HEK293 (cell line): Measurements from ENCODE around the gene PCDH10.
"Not testable (repeated sequence)": the region's sequence is repeated elsewhere in the genome, so short reads cannot be mapped to it uniquely, and the experiment has no call there.

Experiments
- CTCF ChIA-PET: fragments of 350-600 bp; formaldehyde crosslinking; extraction: SDS; loops from one replicate; lab custom pipeline; 2021; ENCODE audit warnings: antibody characterized with exemption; lab: Yijun Ruan, JAX
- POLR2A ChIA-PET: fragments of 300-600 bp; formaldehyde crosslinking; extraction: SDS; loops from one replicate; lab custom pipeline; 2020; ENCODE audit warnings: antibody characterized with exemption, inconsistent platforms; lab: Yijun Ruan, JAX
- H3K27ac ChIP-seq: fragments of 200-500 bp; sonication (Bioruptor generic); 2 replicates; pipeline ENCODE4 v1.5.1; 2014; ENCODE audit warnings: low read depth, low read length, control low read depth, inconsistent platforms; ENCODE audit errors: extremely low read depth
- H3K36me3 ChIP-seq, 2 experiments: fragments of 200-500 bp in 1 of 2; sonication (Bioruptor generic) in 1 of 2; 1 replicate in 1 of 2; 2 replicates in 1 of 2; pipeline ENCODE4 v1.5.1; 2014 to 2017; ENCODE audit warnings: inconsistent platforms in 2 of 2, low read length in 2 of 2; ENCODE audit not compliant: control insufficient read depth in 2 of 2, insufficient read depth in 1 of 2
- H3K4me1 ChIP-seq: fragments of 200-500 bp; sonication (Bioruptor generic); 2 replicates; pipeline ENCODE4 v1.5.1; 2014; ENCODE audit warnings: mild to moderate bottlenecking, low read length, inconsistent platforms; ENCODE audit not compliant: control insufficient read depth, insufficient read depth
- H3K4me3 ChIP-seq: 2 replicates; pipeline ENCODE4 v1.5.1; 2011; ENCODE audit warnings: low read depth, mild to moderate bottlenecking, control low read depth, low read length, moderate library complexity
- H3K9me3 ChIP-seq: fragments of 200-500 bp; sonication (Bioruptor generic); 2 replicates; pipeline ENCODE4 v1.5.1; 2014; ENCODE audit warnings: low read depth, low read length, inconsistent platforms; ENCODE audit not compliant: control insufficient read depth, insufficient read depth
- GFI1B ChIP-seq: fragments of 450-650 bp; formaldehyde crosslinking; IDR thresholded peaks from 2 replicates; pipeline ENCODE4 v1.5.1; 2016; ENCODE audit warnings: missing biosample characterization, missing genetic modification characterization
- HOXA7 ChIP-seq: sonication (generic); formaldehyde crosslinking; IDR thresholded peaks from 2 replicates; pipeline ENCODE4 v1.8.1; 2022; ENCODE audit warnings: missing genetic modification reagents, borderline replicate concordance
- HOXC10 ChIP-seq: sonication (generic); formaldehyde crosslinking; IDR thresholded peaks from 2 replicates; pipeline ENCODE4 v1.8.1; 2023; ENCODE audit warnings: mild to moderate bottlenecking, missing genetic modification reagents
- KLF8 ChIP-seq: fragments of 450-650 bp; formaldehyde crosslinking; IDR thresholded peaks from 2 replicates; pipeline ENCODE4 v1.5.1; 2016; ENCODE audit warnings: missing biosample characterization, missing genetic modification characterization
- SETDB1 ChIP-seq: IDR thresholded peaks from one replicate; pipeline ENCODE4 v1.6.1; 2017; ENCODE audit warnings: mild to moderate bottlenecking, low read length, moderate library complexity, mixed read lengths; ENCODE audit not compliant: insufficient read length
- SP7 ChIP-seq: fragments of 450-650 bp; formaldehyde crosslinking; IDR thresholded peaks from 2 replicates; pipeline ENCODE4 v1.5.1; 2016; ENCODE audit warnings: missing biosample characterization, missing genetic modification characterization
- YY2 ChIP-seq: fragments of 450-650 bp; formaldehyde crosslinking; IDR thresholded peaks from 2 replicates; pipeline ENCODE4 v1.5.1; 2016; ENCODE audit warnings: missing biosample characterization, missing genetic modification characterization
- ZBTB1 ChIP-seq: fragments of 450-650 bp; formaldehyde crosslinking; IDR thresholded peaks from 2 replicates; pipeline ENCODE4 v1.5.1; 2016; ENCODE audit warnings: missing biosample characterization, missing genetic modification characterization
- ZFP37 ChIP-seq: fragments of 450-650 bp; formaldehyde crosslinking; IDR thresholded peaks from 2 replicates; pipeline ENCODE4 v1.5.1; 2016; ENCODE audit warnings: missing biosample characterization, missing genetic modification characterization
- ZNF394 ChIP-seq: fragments of 450-650 bp; formaldehyde crosslinking; IDR thresholded peaks from 2 replicates; pipeline ENCODE4 v1.5.1; 2016; ENCODE audit warnings: missing biosample characterization, missing genetic modification characterization, mild to moderate bottlenecking, moderate library complexity, borderline replicate concordance
- ZNF654 ChIP-seq: fragments of 450-650 bp; formaldehyde crosslinking; IDR thresholded peaks from 2 replicates; pipeline ENCODE4 v1.5.1; 2016; ENCODE audit warnings: low read depth, missing biosample characterization, missing genetic modification characterization
- ZNF660 ChIP-seq: fragments of 450-650 bp; IDR thresholded peaks from 2 replicates; pipeline ENCODE4 v1.5.1; 2018; ENCODE audit warnings: missing biosample characterization, mild to moderate bottlenecking, missing genetic modification characterization
- ZNF792 ChIP-seq: fragments of 450-650 bp; formaldehyde crosslinking; IDR thresholded peaks from 2 replicates; pipeline ENCODE4 v1.5.1; 2016; ENCODE audit warnings: missing biosample characterization, missing genetic modification characterization
- TF ChIP-seq, protein P1 (sequence below): fragments of 450-650 bp; formaldehyde crosslinking; IDR thresholded peaks from 2 replicates; pipeline ENCODE4 v1.5.1; 2016; ENCODE audit warnings: missing biosample characterization, missing genetic modification characterization, borderline replicate concordance
- TF ChIP-seq, protein P2 (sequence below): fragments of 450-650 bp; formaldehyde crosslinking; IDR thresholded peaks from 2 replicates; pipeline ENCODE4 v1.5.0; 2017; ENCODE audit warnings: missing biosample characterization, missing genetic modification characterization, borderline replicate concordance
- TF ChIP-seq, protein P3 (sequence below): fragments of 450-650 bp; formaldehyde crosslinking; IDR thresholded peaks from 2 replicates; pipeline ENCODE4 v1.5.1; 2017; ENCODE audit warnings: missing biosample characterization, missing genetic modification characterization
- TF ChIP-seq, protein P4 (sequence below): fragments of 450-650 bp; formaldehyde crosslinking; IDR thresholded peaks from 2 replicates; pipeline ENCODE4 v1.5.1; 2016; ENCODE audit warnings: missing biosample characterization, missing genetic modification characterization
- TF ChIP-seq, protein P5 (sequence below): fragments of 450-650 bp; formaldehyde crosslinking; IDR thresholded peaks from 2 replicates; pipeline ENCODE4 v1.5.1; 2016; ENCODE audit warnings: missing biosample characterization, missing genetic modification characterization

The PCDH10 gene

DNA sequence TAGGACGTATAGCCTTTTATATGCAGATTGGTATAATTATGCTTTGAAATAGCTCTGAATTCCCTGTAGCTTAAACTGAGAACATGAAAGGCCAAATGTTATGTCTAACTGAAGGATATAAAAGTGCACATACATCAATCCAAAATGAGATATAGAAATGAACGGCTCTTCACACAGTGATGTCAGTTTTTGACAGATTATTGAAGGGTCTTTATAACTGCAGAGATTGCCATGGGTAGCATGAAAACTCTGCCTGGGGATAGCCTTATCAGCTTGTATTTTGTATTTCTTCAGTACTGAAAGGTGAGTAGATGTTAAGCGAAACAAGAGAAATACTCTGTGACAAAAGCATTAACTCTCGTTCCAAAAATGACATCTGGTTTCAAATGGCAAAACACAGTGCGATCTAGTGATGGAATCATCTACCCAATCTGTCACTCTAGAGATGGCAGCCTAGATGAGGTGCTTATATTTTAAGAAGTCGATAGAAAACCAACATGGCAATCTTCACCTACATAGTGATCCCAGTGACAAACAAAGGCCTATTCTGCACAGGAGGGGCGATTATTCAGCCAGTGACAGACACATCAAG lies 59.7 kb downstream of the PCDH10 start (continued):
- TF ChIP-seq, protein P1, sequence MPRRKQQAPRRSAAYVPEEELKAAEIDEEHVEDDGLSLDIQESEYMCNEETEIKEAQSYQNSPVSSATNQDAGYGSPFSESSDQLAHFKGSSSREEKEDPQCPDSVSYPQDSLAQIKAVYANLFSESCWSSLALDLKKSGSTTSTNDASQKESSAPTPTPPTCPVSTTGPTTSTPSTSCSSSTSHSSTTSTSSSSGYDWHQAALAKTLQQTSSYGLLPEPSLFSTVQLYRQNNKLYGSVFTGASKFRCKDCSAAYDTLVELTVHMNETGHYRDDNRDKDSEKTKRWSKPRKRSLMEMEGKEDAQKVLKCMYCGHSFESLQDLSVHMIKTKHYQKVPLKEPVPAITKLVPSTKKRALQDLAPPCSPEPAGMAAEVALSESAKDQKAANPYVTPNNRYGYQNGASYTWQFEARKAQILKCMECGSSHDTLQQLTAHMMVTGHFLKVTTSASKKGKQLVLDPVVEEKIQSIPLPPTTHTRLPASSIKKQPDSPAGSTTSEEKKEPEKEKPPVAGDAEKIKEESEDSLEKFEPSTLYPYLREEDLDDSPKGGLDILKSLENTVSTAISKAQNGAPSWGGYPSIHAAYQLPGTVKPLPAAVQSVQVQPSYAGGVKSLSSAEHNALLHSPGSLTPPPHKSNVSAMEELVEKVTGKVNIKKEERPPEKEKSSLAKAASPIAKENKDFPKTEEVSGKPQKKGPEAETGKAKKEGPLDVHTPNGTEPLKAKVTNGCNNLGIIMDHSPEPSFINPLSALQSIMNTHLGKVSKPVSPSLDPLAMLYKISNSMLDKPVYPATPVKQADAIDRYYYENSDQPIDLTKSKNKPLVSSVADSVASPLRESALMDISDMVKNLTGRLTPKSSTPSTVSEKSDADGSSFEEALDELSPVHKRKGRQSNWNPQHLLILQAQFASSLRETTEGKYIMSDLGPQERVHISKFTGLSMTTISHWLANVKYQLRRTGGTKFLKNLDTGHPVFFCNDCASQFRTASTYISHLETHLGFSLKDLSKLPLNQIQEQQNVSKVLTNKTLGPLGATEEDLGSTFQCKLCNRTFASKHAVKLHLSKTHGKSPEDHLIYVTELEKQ (tag by site-specific recombination): no peak
- TF ChIP-seq, all 188 proteins: peak for 0

DNA sequence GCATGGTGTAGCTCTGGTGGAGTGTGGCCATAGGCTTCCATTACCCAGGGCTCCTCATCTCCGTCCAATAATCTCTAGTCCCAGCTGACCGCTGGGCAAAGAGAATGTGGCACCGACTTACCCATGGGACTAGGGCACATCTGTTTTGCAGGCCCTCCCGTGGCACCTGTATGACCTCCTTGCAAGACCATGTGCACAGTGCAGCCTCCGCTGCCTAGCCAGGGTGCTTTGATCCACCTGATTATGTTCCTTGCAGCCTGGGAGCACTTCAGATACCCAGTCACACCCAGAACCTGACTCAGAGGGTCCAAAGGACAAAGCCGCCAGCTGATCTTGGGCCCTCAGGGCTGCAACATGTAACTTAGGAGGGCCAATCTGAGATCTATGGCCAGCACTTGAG lies 84.8 kb downstream of the PCDH10 start:
- TF ChIP-seq SP7 (tag by site-specific recombination) (no peak), ZFP37 (tag by site-specific recombination) (no peak), ZBTB1 (tag by site-specific recombination) (no peak), ZNF394 (tag by site-specific recombination) (no peak), HOXA7 (CRISPR knock-in tag) (no peak), YY2 (no peak), HOXC10 (CRISPR knock-in tag) (no peak), GFI1B (tag by site-specific recombination) (no peak), KLF8 (tag by site-specific recombination) (no peak), ZNF654 (tag by site-specific recombination) (no peak), SETDB1 (no peak), ZNF660 (tag by site-specific recombination) (no peak), ZNF792 (tag by site-specific recombination) (no peak)
- TF ChIP-seq, protein P2, sequence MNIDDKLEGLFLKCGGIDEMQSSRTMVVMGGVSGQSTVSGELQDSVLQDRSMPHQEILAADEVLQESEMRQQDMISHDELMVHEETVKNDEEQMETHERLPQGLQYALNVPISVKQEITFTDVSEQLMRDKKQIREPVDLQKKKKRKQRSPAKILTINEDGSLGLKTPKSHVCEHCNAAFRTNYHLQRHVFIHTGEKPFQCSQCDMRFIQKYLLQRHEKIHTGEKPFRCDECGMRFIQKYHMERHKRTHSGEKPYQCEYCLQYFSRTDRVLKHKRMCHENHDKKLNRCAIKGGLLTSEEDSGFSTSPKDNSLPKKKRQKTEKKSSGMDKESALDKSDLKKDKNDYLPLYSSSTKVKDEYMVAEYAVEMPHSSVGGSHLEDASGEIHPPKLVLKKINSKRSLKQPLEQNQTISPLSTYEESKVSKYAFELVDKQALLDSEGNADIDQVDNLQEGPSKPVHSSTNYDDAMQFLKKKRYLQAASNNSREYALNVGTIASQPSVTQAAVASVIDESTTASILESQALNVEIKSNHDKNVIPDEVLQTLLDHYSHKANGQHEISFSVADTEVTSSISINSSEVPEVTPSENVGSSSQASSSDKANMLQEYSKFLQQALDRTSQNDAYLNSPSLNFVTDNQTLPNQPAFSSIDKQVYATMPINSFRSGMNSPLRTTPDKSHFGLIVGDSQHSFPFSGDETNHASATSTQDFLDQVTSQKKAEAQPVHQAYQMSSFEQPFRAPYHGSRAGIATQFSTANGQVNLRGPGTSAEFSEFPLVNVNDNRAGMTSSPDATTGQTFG: no peak
- TF ChIP-seq, protein P3, sequence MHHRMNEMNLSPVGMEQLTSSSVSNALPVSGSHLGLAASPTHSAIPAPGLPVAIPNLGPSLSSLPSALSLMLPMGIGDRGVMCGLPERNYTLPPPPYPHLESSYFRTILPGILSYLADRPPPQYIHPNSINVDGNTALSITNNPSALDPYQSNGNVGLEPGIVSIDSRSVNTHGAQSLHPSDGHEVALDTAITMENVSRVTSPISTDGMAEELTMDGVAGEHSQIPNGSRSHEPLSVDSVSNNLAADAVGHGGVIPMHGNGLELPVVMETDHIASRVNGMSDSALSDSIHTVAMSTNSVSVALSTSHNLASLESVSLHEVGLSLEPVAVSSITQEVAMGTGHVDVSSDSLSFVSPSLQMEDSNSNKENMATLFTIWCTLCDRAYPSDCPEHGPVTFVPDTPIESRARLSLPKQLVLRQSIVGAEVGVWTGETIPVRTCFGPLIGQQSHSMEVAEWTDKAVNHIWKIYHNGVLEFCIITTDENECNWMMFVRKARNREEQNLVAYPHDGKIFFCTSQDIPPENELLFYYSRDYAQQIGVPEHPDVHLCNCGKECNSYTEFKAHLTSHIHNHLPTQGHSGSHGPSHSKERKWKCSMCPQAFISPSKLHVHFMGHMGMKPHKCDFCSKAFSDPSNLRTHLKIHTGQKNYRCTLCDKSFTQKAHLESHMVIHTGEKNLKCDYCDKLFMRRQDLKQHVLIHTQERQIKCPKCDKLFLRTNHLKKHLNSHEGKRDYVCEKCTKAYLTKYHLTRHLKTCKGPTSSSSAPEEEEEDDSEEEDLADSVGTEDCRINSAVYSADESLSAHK (tag by site-specific recombination): no peak
- TF ChIP-seq, protein P4, sequence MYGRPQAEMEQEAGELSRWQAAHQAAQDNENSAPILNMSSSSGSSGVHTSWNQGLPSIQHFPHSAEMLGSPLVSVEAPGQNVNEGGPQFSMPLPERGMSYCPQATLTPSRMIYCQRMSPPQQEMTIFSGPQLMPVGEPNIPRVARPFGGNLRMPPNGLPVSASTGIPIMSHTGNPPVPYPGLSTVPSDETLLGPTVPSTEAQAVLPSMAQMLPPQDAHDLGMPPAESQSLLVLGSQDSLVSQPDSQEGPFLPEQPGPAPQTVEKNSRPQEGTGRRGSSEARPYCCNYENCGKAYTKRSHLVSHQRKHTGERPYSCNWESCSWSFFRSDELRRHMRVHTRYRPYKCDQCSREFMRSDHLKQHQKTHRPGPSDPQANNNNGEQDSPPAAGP: no peak
- TF ChIP-seq, protein P5, sequence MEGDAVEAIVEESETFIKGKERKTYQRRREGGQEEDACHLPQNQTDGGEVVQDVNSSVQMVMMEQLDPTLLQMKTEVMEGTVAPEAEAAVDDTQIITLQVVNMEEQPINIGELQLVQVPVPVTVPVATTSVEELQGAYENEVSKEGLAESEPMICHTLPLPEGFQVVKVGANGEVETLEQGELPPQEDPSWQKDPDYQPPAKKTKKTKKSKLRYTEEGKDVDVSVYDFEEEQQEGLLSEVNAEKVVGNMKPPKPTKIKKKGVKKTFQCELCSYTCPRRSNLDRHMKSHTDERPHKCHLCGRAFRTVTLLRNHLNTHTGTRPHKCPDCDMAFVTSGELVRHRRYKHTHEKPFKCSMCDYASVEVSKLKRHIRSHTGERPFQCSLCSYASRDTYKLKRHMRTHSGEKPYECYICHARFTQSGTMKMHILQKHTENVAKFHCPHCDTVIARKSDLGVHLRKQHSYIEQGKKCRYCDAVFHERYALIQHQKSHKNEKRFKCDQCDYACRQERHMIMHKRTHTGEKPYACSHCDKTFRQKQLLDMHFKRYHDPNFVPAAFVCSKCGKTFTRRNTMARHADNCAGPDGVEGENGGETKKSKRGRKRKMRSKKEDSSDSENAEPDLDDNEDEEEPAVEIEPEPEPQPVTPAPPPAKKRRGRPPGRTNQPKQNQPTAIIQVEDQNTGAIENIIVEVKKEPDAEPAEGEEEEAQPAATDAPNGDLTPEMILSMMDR (tag by site-specific recombination): no peak
- H3K9me3 ChIP-seq: no peaks in the 10 kb centered on the region
- H3K4me1 ChIP-seq: no peaks in the 10 kb centered on the region
- POLR2A ChIA-PET: no interaction called here
- CTCF ChIA-PET: no interaction called here
- H3K27ac ChIP-seq: no peak overlapping the region
- H3K4me3 ChIP-seq: no peak overlapping the region
- H3K36me3 ChIP-seq: no peaks in the 10 kb centered on the region

DNA sequence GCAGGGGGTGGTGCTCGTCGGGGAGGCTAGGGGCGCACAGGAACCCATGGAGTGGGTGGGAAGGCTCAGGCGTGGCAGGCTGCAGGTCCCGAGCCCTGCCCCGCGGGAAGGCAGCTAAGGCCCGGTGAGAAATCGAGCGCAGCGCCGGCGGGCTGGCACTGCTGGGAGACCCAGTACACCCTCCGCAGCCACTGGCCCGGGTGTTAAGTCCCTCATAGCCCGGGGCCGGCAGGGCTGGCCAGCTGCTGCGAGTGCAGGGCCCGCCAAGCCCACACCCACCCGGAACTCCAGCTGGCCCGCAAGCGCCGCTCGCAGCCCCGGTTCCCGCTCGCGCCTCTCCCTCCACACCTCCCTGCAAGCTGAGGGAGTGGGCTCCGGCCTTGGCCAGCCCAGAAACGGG lies 91.4 kb downstream of the PCDH10 start:
- H3K9me3 ChIP-seq, H3K4me1 ChIP-seq, H3K36me3 ChIP-seq, H3K27ac ChIP-seq, CTCF ChIA-PET, H3K4me3 ChIP-seq, POLR2A ChIA-PET: not testable (repeated sequence)
